GM23248 (cell line): ENCODE results near the gene WFIKKN2. TPM values are rescaled to one million over a fixed set of nuclear protein-coding genes. Genes with fewer than 3 reads are reported as not detected.

Experiments
- DNase-seq: peaks from one replicate; pipeline ENCODE4 v3.0.0-alpha.2; 2015
- H2AFZ ChIP-seq: fragments of 200-600 bp; sonication (generic); 2 replicates; pipeline ENCODE4 v1.6.1; 2016; ENCODE audit warnings: antibody characterized with exemption
- H3F3A ChIP-seq: fragments of 200-600 bp; sonication (generic); 2 replicates; pipeline ENCODE4 v1.6.1; 2016; ENCODE audit warnings: mild to moderate bottlenecking, antibody characterized with exemption, mixed run types; ENCODE audit not compliant: insufficient read depth
- H3K27ac ChIP-seq: fragments of 200-600 bp; sonication (generic); 2 replicates; pipeline ENCODE4 v1.5.1; 2016; ENCODE audit warnings: mild to moderate bottlenecking
- H3K27me3 ChIP-seq: fragments of 200-600 bp; sonication (generic); replicated peaks from 2 replicates; pipeline ENCODE4 v1.6.1; 2016; ENCODE audit warnings: mild to moderate bottlenecking; ENCODE audit not compliant: insufficient read depth
- H3K36me3 ChIP-seq: fragments of 200-600 bp; sonication (generic); 2 replicates; pipeline ENCODE4 v1.6.1; 2016; ENCODE audit warnings: low read depth, mild to moderate bottlenecking
- H3K4me1 ChIP-seq: fragments of 200-600 bp; sonication (generic); 2 replicates; pipeline ENCODE4 v1.6.1; 2016; ENCODE audit warnings: mild to moderate bottlenecking; ENCODE audit not compliant: insufficient read depth
- H3K4me2 ChIP-seq: fragments of 200-600 bp; sonication (generic); one replicate; pipeline ENCODE4 v1.6.1; 2016; ENCODE audit warnings: mild to moderate bottlenecking; ENCODE audit not compliant: unreplicated experiment
- H3K4me3 ChIP-seq: fragments of 200-600 bp; sonication (generic); 2 replicates; pipeline ENCODE4 v1.5.1; 2016; ENCODE audit warnings: mild to moderate bottlenecking
- H3K79me2 ChIP-seq: fragments of 200-600 bp; sonication (generic); 2 replicates; pipeline ENCODE4 v1.6.1; 2016; ENCODE audit warnings: mild to moderate bottlenecking; ENCODE audit not compliant: insufficient read depth
- H3K9ac ChIP-seq: fragments of 200-600 bp; sonication (generic); 2 replicates; pipeline ENCODE4 v1.6.1; 2016; ENCODE audit warnings: mild to moderate bottlenecking
- H3K9me2 ChIP-seq: fragments of 200-600 bp; sonication (generic); 2 replicates; pipeline ENCODE4 v1.6.1; 2016; ENCODE audit warnings: mixed run types, mild to moderate bottlenecking, moderate library complexity; ENCODE audit not compliant: insufficient read depth
- H3K9me3 ChIP-seq: fragments of 200-600 bp; sonication (generic); one replicate; pipeline ENCODE4 v1.6.1; 2017; ENCODE audit warnings: low read depth
- H4K20me1 ChIP-seq: fragments of 200-600 bp; sonication (generic); 2 replicates; pipeline ENCODE4 v1.6.0; 2016; ENCODE audit not compliant: insufficient read depth
- EZH2 ChIP-seq: fragments of 200-600 bp; sonication (generic); IDR thresholded peaks from 2 replicates; pipeline ENCODE4 v1.6.1; 2018; ENCODE audit warnings: antibody characterized with exemption, mild to moderate bottlenecking; ENCODE audit not compliant: insufficient read depth, poor library complexity, severe bottlenecking
- EZH2phosphoT487 ChIP-seq: fragments of 200-600 bp; sonication (generic); IDR thresholded peaks from 2 replicates; pipeline ENCODE4 v1.6.1; 2018; ENCODE audit warnings: antibody characterized with exemption, moderate library complexity, mild to moderate bottlenecking, low read depth; ENCODE audit not compliant: insufficient read depth
- WGBS, 2 experiments: methylation state at CpG; one replicate each; pipeline ENCODE4 v1.1.6; 2015 to 2017; ENCODE audit warnings: low lambda C conversion rate in 2 of 2, low coverage in 1 of 2; ENCODE audit errors: missing lambda C conversion rate in 2 of 2; 5-methylcytosine and 5-hydroxymethylcytosine counted together
- in situ Hi-C: fragments of 300-500 bp; cut with MboI; formaldehyde crosslinking; loops from 2 replicates; pipeline ENCODE4 v1.15.0; 2020
- polyA plus RNA-seq: library from polyadenylated mRNA; unstranded; fragments of >200 nt; fragmentation: Nextera tagmentation; extraction: Ambion mirVana; gene quantifications from 2 replicates; pipeline ENCODE4 v1.2.1, GENCODE V29; 2016
- total RNA-seq: library from RNA; depleted of rRNA; stranded (reverse); fragments of >200 nt; shearing (Covaris generic); gene quantifications from 2 replicates; pipeline ENCODE4 v1.2.3, GENCODE V29; 2014

WFIKKN2 gene
- total and polyA plus RNA-seq, 2 experiments from 2014 or later = not detected

GRCh38 chr17:50861334-50861676, 25.9 kb downstream of the WFIKKN2 start:
- Histone ChIP-seq H3K4me1 (peaks cover 24% of the 10 kb centered on the region), H3K9me3 (no peaks in the 10 kb centered on the region), H3K4me2 (no peak overlapping the region), H3K79me2 (peaks cover 48% of the 10 kb centered on the region), H3K9ac (no peak overlapping the region), H3K36me3 (peaks cover 25% of the 10 kb centered on the region), H3K9me2 (no peaks in the 10 kb centered on the region), H3F3A (peaks cover 33% of the 10 kb centered on the region), H3K27me3 (no peaks in the 10 kb centered on the region), H3K4me3 (no peak overlapping the region), H4K20me1 (peaks cover 15% of the 10 kb centered on the region; the same call in 1 of the 2 replicates), H3K27ac (no peak overlapping the region), H2AFZ (no peak overlapping the region)
- TF ChIP-seq EZH2phosphoT487 (no peak), EZH2 (no peak)
- in situ Hi-C loops = loop anchor here (5.0 kb wide), 1 partner anchor 96 kb away; no protein-coding TSS in a partner anchor
- no peak for DNase-seq
- 78 to 79% methylated on average over 2 of the region's 2 CpGs for WGBS, 2 experiments

- Histone ChIP-seq H3K79me2 (peaks cover 48% of the 10 kb centered on the region), H3K9me2 (no peaks in the 10 kb centered on the region), H3K9me3 (no peaks in the 10 kb centered on the region), H3K9ac (0 out of 2 replicates have a peak overlapping the region, but pooled peaks have one; percentile 3), H3F3A (peaks cover 33% of the 10 kb centered on the region), H2AFZ (no peak overlapping the region), H3K4me2 (peak overlapping the region; percentile 9), H3K36me3 (peaks cover 25% of the 10 kb centered on the region), H3K27me3 (no peaks in the 10 kb centered on the region), H3K4me3 (no peak overlapping the region), H3K4me1 (peaks cover 24% of the 10 kb centered on the region), H4K20me1 (peaks cover 15% of the 10 kb centered on the region; the same call in 1 of the 2 replicates), H3K27ac (no peak overlapping the region)
- 62 to 64% methylated on average over 7 of the region's 7 CpGs for WGBS, 2 experiments
- DNase-seq = peak; percentile 48
- in situ Hi-C loops = loop anchor here (5.0 kb wide), 1 partner anchor 95 kb away; no protein-coding TSS in a partner anchor
- TF ChIP-seq EZH2 = no peak
- no peak for TF ChIP-seq EZH2phosphoT487
These were observed 26.6 kb downstream of the WFIKKN2 start for GRCh38 chr17:50861822-50862528.

- Histone ChIP-seq H4K20me1 (peaks cover 15% of the 10 kb centered on the region; the same call in 1 of the 2 replicates), H3F3A (peaks cover 42% of the 10 kb centered on the region), H3K4me2 (peak overlapping the region; percentile 92), H3K9me3 (no peaks in the 10 kb centered on the region), H3K27me3 (no peaks in the 10 kb centered on the region), H3K4me1 (peaks cover 29% of the 10 kb centered on the region), H3K9me2 (no peaks in the 10 kb centered on the region), H3K79me2 (peaks cover 48% of the 10 kb centered on the region), H3K36me3 (peaks cover 25% of the 10 kb centered on the region), H2AFZ (no peak overlapping the region), H3K9ac (peak overlapping the region; percentile 96; the same call in 1 of the 2 replicates), H3K4me3 (peak overlapping the region; percentile 92), H3K27ac (peak overlapping the region; percentile 75; the same call in 1 of the 2 replicates)
- peak; percentile 59 for DNase-seq
- TF ChIP-seq EZH2 = no peak
- no peak for TF ChIP-seq EZH2phosphoT487
- in situ Hi-C loops = loop anchor here (5.0 kb wide), 1 partner anchor 94 kb away; no protein-coding TSS in a partner anchor
- 93% methylated on average over 11 of the region's 11 CpGs for WGBS, 2 experiments
These were observed 27.9 kb downstream of the WFIKKN2 start for GRCh38 chr17:50863221-50863843.

GRCh38 chr17:50863931-50864330, 28.5 kb downstream of the WFIKKN2 start:
- no peak overlapping the region for H2AFZ ChIP-seq
- H3K9ac ChIP-seq = peak overlapping the region; percentile 96
- no peaks in the 10 kb centered on the region for H3K9me3 ChIP-seq
- peaks cover 32% of the 10 kb centered on the region for H3K4me1 ChIP-seq
- no peak for DNase-seq
- peaks cover 44% of the 10 kb centered on the region for H3F3A ChIP-seq
- peaks cover 25% of the 10 kb centered on the region for H3K36me3 ChIP-seq
- H3K4me3 ChIP-seq = peak overlapping the region; percentile 92
- H3K27ac ChIP-seq = peak overlapping the region; percentile 75
- in situ Hi-C loops = loop anchor here (5.0 kb wide), 1 partner anchor 93 kb away; no protein-coding TSS in a partner anchor
- 69 to 73% methylated on average over 3 of the region's 3 CpGs for WGBS, 2 experiments
- H3K79me2 ChIP-seq = peaks cover 48% of the 10 kb centered on the region
- H4K20me1 ChIP-seq = peaks cover 15% of the 10 kb centered on the region; the same call in 1 of the 2 replicates
- H3K27me3 ChIP-seq = no peaks in the 10 kb centered on the region
- no peak for TF ChIP-seq EZH2phosphoT487
- no peak for TF ChIP-seq EZH2
- peak overlapping the region; percentile 92 for H3K4me2 ChIP-seq
- H3K9me2 ChIP-seq = no peaks in the 10 kb centered on the region
